Cardiac muscle cell (in vitro differentiated cells and primary cell): Measurements from ENCODE around the gene SLC9A8. TPM values are rescaled to one million over a fixed set of nuclear protein-coding genes. Genes with fewer than 3 reads are reported as not detected.

Experiments used
- DNase-seq, 2 donors: peaks; one replicate each; pipeline versions ENCODE4 v3.0.0 to v3.0.0-alpha.2; 2010 to 2017; ENCODE audit warnings: low read depth in 1 of 2, low spot score in 1 of 2
- H3K27ac ChIP-seq: fragments of 200-600 bp; sonication (generic); 2 replicates; pipeline ENCODE4 v1.5.1; 2016
- H3K27me3 ChIP-seq: fragments of 200-600 bp; sonication (generic); 2 replicates; pipeline ENCODE4 v1.6.0; 2016; ENCODE audit warnings: control low read depth
- H3K36me3 ChIP-seq: fragments of 200-600 bp; sonication (generic); 2 replicates; pipeline ENCODE4 v1.5.1; 2016; ENCODE audit warnings: control low read depth
- H3K4me1 ChIP-seq: fragments of 200-600 bp; sonication (generic); 2 replicates; pipeline ENCODE4 v1.8.1; 2017; ENCODE audit warnings: low read depth, mild to moderate bottlenecking, mixed run types
- H3K4me3 ChIP-seq: fragments of 200-600 bp; sonication (generic); 2 replicates; pipeline ENCODE4 v1.5.1; 2016; ENCODE audit warnings: mild to moderate bottlenecking
- H3K9me3 ChIP-seq: fragments of 200-600 bp; sonication (generic); 2 replicates; pipeline ENCODE4 v1.5.1; 2017; ENCODE audit warnings: low read depth, mild to moderate bottlenecking, control low read depth
- polyA plus RNA-seq: library from polyadenylated mRNA; unstranded; fragments of >200 nt; fragmentation: Nextera tagmentation; extraction: Ambion mirVana; gene quantifications from 2 replicates; pipeline ENCODE4 v1.2.1, GENCODE V29; 2016
- total RNA-seq: library from RNA; depleted of rRNA; stranded (reverse); fragments of >200 nt; gene quantifications from 2 replicates; pipeline ENCODE4 v1.2.3, GENCODE V29; 2016
- TF ChIP-seq, protein P1 (sequence below): IDR thresholded peaks from 2 replicates; pipeline ENCODE4 v1.5.1; 2012; ENCODE audit warnings: low read depth, mild to moderate bottlenecking, low read length

The SLC9A8 gene
- total and polyA plus RNA-seq, 2 experiments from 2014 or later, result 4.4 to 9.4 TPM

DNA sequence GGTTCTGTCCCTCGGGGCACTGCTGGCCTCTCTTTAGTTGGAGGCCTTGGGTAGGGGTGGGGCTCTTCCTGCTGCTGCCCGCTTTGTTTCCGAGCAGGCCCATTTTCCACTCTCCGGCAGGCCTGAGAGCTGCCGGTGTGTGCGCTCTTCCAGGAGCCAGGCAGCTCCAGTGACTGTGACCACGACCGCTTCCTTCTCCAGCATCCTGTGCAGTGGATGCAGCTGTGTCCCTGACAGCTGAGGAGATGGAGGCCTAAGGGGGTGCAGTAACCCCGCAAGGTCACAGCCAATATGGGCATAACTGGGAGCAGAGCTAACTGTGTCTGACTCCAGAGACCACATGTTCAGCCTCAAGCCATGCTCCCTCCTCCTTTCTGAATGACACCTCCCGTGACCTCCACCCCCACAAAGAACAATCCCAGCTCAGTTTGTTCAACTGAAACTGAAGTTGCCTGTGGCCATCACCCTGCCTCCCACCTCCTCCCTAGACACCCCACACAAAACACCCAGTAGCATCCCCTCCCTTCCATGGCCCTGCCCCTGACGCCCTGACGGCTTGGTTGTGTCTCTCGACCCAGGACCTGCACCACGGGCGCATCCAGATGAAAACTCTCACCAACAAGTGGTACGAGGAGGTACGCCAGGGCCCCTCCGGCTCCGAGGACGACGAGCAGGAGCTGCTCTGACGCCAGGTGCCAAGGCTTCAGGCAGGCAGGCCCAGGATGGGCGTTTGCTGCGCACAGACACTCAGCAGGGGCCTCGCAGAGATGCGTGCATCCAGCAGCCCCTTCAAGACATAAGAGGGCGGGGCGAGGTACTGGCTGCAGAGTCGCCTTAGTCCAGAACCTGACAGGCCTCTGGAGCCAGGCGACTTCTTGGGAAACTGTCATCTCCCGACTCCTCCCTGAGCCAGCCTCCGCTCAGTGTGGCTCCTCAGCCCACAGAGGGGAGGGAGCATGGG, 74.9 kb downstream of the SLC9A8 start:
- peaks cover 3% of the 10 kb centered on the region for H3K36me3 ChIP-seq
- H3K9me3 ChIP-seq, result no peaks in the 10 kb centered on the region
- peaks cover 21% of the 10 kb centered on the region for H3K4me1 ChIP-seq
- H3K4me3 ChIP-seq, result no peak overlapping the region
- TF ChIP-seq, protein P1, sequence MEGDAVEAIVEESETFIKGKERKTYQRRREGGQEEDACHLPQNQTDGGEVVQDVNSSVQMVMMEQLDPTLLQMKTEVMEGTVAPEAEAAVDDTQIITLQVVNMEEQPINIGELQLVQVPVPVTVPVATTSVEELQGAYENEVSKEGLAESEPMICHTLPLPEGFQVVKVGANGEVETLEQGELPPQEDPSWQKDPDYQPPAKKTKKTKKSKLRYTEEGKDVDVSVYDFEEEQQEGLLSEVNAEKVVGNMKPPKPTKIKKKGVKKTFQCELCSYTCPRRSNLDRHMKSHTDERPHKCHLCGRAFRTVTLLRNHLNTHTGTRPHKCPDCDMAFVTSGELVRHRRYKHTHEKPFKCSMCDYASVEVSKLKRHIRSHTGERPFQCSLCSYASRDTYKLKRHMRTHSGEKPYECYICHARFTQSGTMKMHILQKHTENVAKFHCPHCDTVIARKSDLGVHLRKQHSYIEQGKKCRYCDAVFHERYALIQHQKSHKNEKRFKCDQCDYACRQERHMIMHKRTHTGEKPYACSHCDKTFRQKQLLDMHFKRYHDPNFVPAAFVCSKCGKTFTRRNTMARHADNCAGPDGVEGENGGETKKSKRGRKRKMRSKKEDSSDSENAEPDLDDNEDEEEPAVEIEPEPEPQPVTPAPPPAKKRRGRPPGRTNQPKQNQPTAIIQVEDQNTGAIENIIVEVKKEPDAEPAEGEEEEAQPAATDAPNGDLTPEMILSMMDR, result no peak
- no peaks in the 10 kb centered on the region for H3K27me3 ChIP-seq
- DNase-seq, result no peak
- peak overlapping the region; percentile 39 for H3K27ac ChIP-seq

DNA sequence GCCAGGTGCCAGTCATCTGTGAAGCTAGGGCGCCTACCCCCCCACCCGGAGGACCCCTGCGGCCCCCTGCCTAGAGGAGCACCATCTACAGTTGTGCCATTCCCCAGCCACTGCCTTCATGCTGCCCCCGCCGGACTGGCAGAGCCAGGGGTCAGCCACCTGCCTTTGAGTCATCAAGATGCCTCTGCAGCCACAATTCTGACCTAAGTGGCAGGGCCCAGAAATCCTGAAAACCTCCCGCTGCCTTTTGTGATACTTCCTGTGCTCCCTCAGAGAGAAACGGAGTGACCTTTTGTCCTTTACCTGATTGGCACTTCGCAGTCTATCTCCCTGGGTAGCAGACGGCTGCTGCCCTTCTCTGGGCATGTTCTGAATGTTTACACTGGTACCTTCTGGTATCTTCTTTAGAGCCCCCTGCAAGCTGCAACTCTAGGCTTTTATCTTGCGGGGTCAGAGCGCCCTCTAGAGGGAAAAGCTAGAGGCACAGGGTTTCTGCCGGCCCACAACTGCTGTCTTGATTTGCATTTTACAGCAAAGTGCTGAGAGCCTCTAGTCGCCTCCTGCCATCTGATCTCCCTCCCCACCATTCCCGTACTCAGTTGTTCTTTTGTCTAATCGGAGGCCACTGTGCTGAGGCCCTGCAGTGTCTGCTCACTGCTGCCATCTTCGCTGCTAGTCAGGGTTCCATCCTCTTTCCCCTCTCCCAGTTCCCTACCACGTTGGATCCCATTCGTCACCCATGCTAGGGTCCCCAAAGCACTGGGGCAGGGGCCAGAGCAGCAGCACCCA, 75.8 kb downstream of the SLC9A8 start:
- H3K4me1 ChIP-seq, result peaks cover 29% of the 10 kb centered on the region
- no peaks in the 10 kb centered on the region for H3K9me3 ChIP-seq
- TF ChIP-seq, protein P1, result peak; percentile 86
- H3K27ac ChIP-seq, result peak overlapping the region; percentile 32
- H3K36me3 ChIP-seq, result peaks cover 3% of the 10 kb centered on the region
- no peak overlapping the region for H3K4me3 ChIP-seq
- peak; percentile 64 to 76 for DNase-seq
- no peaks in the 10 kb centered on the region for H3K27me3 ChIP-seq

- H3K9me3 ChIP-seq, result no peaks in the 10 kb centered on the region
- H3K36me3 ChIP-seq, result peaks cover 2% of the 10 kb centered on the region
- no peak for DNase-seq
- H3K4me1 ChIP-seq, result peaks cover 37% of the 10 kb centered on the region
- H3K27me3 ChIP-seq, result no peaks in the 10 kb centered on the region
- H3K4me3 ChIP-seq, result no peak overlapping the region
- TF ChIP-seq, protein P1, result no peak
- H3K27ac ChIP-seq, result no peak overlapping the region
Measured at GRCh38 chr20:49889001-49889934, 76.6 kb downstream of the SLC9A8 start.

GRCh38 chr20:49889935-49890333, 77.3 kb downstream of the SLC9A8 start:
- TF ChIP-seq, protein P1, result no peak
- Histone ChIP-seq H3K4me3 (no peak overlapping the region), H3K4me1 (peaks cover 37% of the 10 kb centered on the region), H3K27me3 (no peaks in the 10 kb centered on the region), H3K9me3 (no peaks in the 10 kb centered on the region), H3K27ac (no peak overlapping the region), H3K36me3 (no peaks in the 10 kb centered on the region)
- no peak for DNase-seq
